GM19238 (cell line): Measurements from ENCODE around the gene SF3B6.
"Not testable (repeated sequence)": the region's sequence is repeated elsewhere in the genome, so short reads cannot be mapped to it uniquely, and the experiment has no call there.

Experiments used
- DNase-seq: peaks from one replicate; pipeline ENCODE4 v3.0.0; 2011; ENCODE audit warnings: low spot score; ENCODE audit not compliant: insufficient read length

The SF3B6 gene

DNA sequence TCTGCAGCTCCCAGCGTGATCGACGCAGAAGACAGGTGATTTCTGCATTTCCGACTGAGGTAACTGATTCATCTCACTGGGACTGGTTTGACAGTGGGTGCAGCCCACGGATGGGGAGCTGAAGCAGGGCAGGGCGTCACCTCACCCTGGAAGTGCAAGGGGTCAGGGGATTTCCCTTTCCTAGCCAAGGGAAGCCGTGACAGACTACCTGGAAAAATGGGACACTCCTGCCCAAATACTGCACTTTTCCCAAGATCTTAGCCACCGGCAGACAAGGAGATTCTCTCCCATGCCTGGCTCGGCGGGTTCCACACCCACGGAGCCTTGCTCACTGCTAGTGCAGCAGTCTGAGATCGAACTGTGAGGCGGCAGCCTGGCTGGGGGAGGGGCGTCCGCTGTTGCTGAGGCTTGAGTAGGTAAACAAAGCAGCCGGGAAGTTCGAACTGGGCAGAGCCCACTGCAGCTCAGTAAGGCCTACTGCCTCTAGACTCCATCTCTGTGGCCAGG, 19.1 kb upstream of the SF3B6 start:
- not testable (repeated sequence) for DNase-seq

DNA sequence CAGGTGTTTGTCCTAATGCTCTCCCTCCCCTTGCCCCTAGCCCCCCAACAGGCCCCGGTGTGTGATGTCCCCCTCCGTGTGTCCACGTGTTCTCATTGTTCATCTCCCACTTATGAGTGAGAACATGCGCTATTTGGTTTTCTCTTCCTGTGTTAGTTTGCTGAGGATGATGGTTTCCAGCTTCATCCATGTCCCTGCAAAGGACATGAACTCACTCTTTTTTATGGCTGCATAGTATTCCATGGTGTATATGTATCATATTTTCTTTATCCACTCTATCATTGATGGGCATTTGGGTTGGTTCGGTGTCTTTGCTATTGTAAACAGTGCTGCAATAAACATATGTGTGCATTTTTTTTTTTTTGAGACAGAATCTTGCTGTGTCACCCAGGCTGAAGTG, 17.1 kb upstream of the SF3B6 start:
- DNase-seq = not testable (repeated sequence)

DNA sequence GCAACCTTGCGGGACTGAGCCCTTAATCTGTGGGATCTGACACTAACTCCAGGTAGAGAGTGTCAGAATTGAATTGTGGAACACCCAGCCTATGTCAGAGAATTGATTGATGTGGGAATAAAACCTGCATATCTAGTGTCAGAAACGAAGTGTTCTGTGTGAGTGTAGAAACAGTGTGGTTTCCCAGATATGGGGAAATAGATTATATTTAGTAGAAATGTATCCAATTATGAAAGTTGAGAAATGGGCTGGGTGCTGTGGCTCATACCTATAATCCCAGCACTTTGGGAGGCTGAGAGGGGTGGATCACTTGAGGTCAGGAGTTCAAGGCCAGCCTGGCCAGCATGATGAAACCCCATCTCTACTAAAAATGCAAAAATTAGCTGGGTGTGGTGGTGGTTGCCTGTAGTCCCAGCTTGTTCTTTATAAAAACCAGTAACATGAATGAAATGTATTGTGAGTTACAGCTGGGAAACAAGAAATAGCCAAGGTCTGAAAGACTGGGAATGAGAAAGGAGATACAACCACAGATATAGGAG, 12.8 kb upstream of the SF3B6 start:
- no peak for DNase-seq

DNA sequence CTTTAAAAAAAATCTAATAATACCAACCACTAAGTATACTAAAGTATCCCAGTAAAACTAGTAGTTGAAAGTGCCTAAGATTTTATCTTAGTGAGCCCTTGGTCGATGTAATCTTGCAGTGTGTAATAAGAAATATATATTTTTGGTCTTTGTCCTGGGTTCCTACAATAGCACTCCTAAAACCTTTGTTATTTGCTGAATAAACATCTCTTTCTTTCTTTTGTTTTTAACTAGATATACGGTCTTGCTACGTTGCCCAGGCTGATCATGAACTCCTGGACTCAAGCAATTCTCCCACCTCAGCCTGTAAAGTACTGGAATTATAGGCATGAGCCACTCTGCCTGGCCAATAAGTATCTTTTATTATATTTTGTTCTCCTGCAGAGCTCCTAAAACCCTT, 10.9 kb upstream of the SF3B6 start:
- DNase-seq = no peak

DNA sequence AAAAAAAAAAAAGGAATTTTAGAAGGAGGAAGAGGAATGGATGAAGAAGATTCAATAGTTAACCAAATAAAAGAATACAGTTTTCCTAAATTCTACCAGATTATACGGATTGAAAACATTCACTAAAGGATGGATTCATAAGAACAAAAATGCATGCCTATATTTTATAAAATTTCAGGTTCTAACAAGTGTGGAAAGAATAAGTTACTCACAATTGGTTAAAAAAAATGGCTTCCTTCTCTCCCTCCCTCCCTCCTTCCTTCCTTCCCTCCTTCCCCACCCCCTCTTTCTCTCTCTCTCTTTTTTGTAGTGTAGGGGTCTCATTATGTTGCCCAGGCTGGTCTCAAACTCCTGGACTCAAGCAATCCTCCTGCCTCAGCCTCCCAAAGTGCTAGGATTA, 10.1 kb upstream of the SF3B6 start:
- no peak for DNase-seq

DNA sequence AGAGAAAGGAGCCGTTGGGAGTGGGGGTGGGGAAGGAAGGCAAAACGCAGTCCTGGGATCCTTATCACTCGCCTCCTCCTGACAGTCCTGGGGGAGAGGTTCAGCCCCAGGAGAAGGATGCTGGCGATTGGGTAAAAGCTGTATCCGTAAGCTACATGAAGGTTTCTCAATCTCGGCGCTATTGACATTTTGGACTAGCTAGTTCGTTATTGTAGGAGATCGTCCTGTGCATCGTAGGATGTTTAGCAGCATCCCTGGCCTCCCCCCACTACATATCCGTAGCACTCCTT, 9.0 kb upstream of the SF3B6 start:
- DNase-seq = no peak

DNA sequence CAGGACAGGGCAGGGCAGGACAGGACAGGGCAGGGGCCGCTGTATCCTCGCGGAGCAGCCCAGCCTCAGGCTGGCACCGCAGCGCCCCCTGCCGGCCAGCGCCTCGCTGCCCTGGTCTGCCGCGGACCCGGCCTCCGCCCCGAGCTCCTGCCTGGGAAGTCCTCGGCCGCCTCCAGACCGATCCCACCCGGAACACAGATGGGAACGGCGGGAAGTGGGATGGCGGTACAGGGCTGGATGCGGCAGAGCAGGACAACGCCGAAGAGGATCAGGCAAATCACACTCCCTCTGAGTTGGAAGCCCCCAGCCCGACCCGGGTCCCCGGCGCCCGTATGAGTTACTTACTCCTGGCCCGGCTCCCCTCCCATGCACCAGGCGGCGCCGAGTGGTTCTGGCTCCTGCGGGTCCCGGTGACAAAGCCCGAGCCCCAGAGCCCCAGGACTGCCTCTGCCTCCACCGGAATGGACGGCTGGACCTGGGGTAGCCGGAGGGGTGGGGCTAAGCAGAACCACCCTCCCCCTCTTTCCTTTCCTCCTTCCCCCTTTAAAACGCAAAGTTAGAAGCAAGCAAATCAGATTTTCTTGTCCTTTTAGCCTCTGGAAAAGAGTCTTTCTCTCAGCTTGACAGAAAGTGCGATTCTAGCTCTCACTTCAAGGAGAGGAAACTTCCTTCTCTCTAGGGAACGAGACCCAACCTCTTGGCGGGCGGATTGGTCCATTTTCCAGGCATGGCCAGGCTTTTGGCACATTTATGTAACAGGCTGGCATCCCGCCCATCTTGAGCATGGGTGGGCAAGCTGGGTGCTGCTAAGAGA, 8.5 kb upstream of the SF3B6 start, which contains the start of gene TP53I3:
Gene TP53I3, minus strand, starts transcription at position 449 of the 814 bp plus-strand sequence. CDS start 508 bp downstream, outside the sequence.
- peak; percentile 85 for DNase-seq

DNA sequence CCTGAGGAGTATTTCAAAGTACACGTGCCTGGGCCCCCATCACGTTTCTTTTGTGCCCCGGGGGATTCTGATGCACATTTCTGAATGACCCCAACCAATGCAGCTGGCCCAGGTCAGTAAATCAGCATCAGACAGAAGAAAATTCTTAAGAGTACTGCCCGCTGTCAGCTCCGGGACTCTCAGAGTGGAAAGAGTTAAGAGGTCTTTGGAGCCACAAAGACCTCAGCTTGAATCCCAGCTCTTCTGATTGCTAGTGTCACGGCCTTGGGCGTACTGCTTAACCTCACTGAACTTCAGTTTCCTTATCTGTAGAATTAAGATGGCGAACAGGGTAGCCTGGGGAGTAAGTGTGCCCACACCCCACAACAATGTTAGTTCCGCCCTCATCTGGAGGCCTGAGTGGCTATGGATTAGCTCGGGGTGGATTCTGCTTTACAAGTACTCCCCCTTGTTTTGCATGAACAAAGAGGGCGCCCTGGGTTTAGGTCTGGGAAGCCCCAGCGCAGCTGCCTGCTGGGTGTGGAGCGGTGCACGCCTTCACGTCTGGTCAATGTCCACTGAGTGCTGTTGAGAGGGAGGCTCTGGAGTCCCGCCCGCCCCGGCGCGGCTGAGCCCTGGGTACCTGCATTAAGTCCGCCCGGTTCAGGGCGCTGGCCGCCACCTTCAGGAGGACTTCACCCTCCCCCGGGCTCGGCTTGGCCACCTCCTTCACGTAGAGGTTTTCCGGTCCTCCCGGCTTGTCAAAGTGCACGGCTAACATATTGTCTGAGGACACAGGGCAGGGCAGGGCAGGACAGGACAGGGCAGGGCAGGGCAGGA, 7.7 kb upstream of the SF3B6 start:
- DNase-seq = peak; percentile 73

DNA sequence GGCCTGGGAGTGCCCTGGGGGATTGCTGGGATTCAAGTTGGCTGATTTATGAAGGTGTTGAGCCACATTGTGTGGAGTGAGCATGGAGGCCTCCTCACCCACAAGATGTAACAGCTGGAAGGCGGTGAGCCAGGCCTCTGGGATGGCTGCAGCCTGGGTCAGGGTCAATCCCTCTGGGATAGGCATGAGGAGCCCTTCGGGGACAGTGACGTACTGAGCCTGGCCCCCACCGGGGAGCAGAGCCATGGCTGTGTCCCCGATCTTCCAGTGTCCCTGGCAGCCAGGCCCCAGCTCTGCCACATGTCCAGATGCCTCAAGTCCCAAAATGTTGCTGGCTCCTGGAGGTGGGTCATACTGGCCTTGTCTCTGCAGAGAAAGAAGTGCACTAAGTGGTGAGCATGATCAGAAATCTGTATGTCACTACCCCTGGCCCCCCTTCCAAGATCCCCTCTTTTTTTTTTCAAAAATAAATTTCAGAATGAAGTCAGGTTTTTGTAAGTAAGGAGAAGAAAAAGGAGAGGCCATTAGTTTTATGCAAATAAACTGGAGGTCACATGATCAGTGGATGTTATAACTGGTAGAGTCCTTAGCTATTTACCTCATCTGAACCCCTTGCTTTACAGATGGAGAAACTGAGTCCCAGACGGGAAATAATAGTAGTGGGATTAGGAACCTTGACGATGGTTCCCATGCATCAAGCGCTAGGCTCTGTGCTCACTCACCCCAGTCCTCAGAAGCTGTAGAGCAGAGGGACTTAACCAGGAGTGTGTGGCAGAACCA, 6.9 kb upstream of the SF3B6 start:
- no peak for DNase-seq

DNA sequence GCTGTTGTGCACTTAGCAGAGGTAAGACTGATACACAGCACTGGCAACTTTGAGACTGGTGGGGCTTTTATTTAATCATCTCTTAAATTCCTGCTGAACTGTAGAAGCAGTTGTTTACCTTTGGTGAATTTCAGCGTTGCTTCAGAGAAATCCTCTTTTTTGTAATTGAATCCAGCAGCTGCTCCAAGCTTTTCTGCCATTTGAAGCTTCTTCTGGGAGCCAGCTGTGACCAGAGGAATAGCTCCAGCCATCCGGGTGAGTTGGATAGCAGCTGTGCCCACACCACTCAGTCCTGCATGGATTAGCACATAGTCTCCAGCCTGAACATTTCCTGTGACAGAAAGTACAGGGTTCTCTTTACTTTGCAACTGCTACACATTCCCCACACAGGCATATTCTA, 4.6 kb upstream of the SF3B6 start:
- no peak for DNase-seq

DNA sequence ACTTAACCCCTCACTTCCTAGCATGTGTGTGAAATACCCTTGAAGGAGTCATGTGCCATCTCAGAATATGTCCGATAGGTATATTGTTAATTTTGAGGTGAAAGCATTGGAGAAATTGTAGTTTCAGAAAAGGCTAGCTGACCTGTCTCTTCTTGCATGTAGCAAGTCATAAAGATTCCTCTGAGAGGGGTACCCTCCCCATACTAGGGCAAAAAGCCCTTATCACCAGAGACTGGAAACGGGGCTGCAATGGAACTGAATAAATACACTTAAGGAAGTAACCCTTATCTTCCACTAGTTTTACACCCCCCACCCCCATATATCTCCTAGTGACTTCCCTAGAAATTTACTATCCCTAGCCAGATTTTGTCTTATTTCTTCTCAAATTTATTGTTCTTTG, 1.8 kb upstream of the SF3B6 start:
- no peak for DNase-seq

DNA sequence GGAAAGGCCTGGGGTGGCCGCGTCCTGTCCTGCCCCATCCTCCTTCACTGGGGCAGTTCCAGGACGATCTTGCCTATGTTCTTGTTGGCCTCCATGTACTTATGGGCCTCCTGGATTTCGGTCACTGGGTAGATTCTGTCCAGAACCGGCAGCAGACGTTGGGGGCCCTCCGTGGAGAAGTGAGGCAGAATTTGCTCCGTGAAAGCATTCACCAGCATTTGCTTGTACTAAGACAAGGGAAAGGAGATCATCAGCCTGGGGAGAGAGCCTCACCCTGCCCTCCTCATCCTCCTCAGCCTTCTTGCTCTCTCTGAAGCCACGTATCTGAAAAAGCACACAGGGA, 1.4 kb upstream of the SF3B6 start:
- DNase-seq = no peak

DNA sequence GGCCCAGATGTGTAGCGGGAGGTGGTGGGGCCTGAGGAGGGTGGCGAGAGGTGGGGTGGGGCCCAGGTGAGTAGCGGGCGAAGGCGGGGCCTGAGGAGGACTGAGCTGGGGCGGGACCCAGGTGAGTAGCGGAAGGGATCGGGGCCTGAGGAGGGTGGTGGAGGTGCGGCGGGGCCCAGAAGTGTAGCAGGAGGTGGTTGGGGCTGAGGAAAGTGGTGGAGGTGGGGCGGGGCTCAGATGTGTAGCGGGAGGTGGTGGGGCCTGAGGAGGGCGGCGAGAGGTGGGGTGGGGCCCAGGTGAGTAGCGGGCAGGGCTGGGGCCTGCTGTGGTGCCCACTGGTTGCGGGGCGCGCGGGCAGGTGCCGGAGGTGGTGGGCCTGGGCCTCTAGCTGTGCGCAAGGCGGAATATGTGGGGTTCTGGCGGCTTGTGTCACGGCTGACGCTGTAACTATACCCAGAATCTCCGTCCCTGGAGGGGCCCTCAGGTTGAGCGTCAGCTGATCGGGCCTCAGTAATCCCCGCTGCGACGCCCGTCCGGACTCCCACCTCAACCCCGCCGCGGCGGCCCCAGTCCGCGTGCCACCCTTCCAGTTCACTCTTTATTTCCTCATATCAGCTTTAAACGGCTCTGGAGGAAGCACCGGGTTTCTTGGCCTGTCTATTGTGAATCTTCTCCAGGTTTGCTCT, 866 bp upstream of the SF3B6 start:
- DNase-seq = no peak

DNA sequence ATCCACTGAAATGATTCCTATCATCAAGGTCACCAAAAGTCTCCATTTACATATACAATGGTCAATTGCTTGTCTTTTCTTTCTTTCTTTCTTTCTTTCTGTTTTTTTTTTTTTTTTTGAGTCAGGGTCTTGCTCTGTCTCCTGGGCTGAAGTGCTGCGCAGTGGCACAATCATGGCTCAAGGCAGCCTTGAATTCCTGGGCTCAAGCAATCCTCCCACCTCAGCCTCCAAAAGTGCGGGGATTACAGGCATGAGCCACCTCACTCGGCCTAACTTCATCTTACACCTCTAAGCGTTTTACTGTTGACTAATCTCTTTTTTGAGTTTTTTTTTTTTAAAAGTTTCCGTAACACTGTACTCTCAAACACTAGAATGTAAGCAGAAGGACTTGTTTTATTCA, 867 bp downstream of the SF3B6 start:
- DNase-seq = no peak

DNA sequence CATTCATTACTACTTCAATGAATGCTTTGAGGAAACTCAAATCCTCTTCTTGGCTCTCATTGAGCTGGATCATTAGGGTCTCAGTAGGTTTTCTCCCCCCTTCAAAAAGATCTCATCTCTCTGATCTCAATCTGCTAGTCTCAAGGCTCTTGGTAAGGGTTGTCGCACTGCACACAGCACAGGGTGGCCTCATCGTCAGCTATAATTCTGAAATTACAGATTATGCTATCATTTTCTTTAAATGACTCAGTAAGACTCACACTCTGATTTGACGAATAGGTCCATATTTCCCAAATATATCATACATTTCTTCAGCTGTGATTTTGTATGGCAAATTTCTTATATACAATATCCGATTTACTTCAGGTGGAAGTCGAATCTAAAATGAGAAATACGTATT, 2.3 kb downstream of the SF3B6 start:
- no peak for DNase-seq

DNA sequence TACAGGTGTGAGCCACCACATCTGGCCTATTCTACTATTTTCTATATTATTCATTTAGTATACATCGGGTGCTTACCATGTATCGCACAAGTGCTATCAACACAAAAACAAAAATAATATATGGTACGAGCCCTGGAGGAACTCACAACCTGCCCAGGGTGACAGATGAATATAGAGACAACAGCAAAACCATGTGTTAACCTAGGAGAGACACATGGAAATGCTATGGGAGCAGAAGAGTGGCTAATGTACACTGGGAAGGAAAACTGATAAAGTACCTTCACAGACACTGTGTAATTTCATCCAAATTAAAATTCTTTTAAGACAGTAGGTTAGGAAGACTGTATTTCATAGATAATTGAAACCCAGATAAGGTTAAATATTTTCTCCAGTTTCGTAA, 3.9 kb downstream of the SF3B6 start:
- no peak for DNase-seq

DNA sequence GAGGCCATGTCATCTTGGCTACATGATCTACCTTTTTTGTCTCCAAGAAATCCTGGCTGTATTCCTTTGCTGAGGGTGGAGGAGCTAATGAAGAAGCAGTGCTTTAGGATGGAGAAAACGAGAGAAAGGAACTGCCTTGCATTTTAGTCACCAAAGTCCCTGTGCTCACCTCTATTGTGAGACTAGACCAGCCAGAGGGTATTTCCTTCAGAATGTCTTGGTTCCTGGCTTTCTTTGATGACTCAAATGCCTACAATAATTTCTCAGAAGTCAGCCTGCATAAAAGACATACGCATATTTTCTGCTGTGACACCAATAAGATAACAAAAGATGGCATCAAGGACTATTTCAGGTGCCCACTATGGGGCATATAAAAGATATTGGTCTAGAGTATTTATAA, 10.8 kb downstream of the SF3B6 start:
- no peak for DNase-seq

DNA sequence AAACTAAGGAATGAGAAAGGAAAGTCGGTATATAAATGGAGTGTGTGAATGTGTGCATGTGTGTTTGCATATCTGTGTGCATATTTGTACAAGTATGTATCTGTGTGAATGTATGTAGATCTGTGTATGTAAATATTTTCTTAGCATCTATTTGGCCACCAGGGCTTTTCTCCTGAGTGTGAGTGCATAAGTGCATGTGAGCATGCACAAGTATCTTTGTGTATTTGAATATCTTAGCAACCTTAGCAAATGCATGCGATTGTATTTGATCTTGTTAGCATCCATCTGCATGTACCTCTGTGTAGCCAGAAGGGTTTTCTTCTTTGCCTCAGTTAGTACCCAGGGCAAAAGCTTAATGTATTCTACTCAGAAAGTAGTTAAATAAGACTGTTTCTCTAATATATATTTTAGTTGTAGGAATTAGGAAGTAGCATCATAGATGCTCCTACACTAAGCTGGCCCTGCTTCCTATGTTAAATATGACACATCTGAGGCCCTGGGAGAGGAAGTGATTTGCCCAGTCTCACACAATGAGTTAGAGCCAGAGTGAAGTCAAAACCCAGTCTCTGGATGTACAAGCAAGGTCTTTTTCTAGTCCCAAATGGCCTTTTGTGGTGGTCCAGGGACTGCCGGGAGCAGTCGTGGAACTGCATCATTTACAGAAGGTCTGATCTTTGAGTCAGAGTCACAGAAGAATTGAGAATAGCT, 17.4 kb downstream of the SF3B6 start:
- no peak for DNase-seq

DNA sequence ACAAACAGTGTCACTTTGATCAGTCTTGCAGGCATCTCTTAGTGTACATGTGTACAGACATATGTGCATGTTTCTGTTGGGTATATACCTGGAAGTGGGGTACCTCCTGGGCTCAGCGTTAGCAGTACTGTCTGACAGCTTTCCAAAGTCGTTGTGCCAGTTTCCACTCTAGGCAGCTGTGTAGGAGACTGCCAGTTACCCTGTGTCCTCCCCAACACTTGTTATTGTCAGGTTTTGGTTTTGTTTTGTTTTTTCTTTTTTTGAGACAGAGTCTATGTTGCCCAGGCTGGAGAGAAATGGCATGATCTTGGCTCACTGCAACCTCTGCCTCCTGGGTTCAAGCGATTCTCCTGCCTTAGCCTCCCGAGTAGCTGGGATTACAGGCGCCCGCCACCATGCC, 20.4 kb downstream of the SF3B6 start:
- no peak for DNase-seq

DNA sequence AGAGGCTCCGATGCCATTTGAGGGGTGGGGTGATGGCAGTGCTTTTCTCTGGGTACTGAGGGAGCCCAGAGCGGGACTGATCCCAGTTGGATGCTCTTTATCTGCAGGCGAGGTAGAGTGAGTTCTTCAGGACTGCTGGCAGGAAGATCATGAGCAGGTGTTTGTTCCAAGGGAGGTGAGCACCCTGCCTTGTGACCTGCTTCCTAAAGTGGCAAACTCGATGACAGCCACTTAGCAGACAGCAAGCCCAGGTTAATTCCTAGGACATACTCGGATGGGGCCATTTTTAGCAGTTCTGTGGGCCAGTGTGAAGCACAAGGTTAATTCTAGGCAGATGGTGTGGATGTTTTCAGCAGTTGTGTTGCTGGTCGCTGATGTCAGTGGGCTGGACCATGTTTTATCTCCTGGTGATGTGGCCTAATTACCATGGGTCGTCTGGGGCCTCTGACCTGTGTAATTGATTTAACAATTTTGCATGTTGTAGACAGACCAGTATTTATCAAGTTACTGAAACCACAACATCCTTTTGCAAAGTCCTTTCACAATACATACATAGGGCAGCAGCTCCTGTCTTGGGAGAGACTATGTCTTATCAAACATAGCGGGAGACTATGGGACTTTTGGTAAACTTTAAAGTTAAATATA, 21.6 kb downstream of the SF3B6 start:
- DNase-seq = no peak
